Measurements from ENCODE around the gene SDF2L1. TPM values are rescaled to one million over a fixed set of nuclear protein-coding genes. Genes with fewer than 3 reads are reported as not detected.

The SDF2L1 gene, protein sequence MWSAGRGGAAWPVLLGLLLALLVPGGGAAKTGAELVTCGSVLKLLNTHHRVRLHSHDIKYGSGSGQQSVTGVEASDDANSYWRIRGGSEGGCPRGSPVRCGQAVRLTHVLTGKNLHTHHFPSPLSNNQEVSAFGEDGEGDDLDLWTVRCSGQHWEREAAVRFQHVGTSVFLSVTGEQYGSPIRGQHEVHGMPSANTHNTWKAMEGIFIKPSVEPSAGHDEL
- total RNA-seq = 35.9 and 50.3 TPM in 2 replicates

DNA sequence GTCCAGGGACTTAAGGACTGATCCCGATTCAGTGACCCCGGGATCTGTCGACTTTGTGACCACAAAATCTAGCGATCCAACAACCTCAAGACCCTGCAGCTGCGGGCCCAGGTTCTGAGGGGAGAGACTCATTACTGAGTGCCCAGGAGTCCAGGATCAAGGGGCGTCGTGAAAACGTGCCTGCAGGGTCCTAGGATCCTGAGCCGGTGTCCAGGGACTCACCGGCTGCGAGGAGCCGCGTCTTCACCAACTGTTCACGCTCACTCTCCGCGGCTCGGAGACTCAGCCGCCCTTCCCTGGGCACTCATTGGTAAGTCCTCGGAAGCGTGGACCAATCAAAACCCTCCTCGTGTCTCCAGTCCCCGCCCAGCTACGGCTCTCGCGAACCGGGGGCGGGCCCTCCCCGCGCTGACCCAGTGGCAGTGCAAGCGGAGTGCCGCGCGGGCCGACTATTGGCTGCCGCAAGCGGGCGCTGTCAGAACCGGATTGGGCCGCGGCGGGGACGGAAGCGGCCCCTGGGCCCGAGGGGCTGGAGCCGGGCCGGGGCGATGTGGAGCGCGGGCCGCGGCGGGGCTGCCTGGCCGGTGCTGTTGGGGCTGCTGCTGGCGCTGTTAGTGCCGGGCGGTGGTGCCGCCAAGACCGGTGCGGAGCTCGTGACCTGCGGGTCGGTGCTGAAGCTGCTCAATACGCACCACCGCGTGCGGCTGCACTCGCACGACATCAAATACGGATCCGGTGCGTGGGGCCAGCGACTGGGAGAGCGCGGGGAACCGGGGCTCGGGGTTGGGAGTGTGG lies at the start of gene SDF2L1:
TSS of gene SDF2L1 (plus strand) at position 514 of the 795 bp plus-strand sequence. CDS start at position 549, 35 bp downstream.

DNA sequence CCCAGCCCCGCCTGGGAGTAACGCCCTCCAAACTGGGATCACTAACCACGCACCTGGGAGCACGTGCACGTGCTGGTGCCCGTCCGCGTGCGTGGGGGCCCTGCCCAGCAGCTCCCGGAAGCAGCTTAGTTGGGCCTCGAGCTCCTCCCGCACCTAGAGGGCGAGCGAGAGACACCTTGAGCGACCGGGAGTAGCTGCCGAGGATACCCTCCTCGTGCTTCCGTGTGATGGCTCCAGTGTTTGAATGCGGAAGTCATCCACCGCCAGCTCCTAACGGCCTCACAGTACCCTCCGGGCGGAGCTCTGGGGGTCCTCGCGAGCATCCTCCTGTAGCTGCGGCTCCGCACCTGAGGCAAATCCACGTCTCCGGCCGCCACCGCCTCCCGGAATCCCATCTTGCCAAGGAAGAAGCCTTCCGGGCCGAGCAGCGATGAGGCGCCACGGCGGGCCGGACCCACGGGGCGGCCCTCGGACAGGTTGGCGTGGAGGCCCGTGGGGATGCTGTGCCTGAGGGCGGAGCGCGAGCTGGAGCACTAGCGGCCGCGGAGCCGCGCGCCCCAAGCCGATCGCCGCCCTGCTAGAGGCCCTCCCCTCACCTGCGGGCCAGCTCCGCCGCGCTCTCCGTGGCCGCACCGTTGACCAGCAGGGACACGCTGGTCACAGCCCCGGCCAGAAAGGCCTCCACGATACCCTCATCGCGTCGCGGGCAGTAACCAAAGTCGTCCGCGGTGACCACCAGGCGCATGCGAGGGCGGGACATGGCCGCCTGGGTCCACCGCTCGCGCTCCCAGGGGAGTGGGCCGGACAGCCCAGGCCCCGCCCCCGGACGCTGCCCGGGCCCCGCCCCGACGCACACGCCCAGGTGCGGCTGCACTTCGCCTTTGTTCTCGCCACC lies 12.6 kb upstream of the SDF2L1 start, which contains the start of gene YDJC:
TSS of gene YDJC (minus strand) at position 768 of the 895 bp plus-strand sequence. CDS start at position 760, 8 bp downstream.

DNA sequence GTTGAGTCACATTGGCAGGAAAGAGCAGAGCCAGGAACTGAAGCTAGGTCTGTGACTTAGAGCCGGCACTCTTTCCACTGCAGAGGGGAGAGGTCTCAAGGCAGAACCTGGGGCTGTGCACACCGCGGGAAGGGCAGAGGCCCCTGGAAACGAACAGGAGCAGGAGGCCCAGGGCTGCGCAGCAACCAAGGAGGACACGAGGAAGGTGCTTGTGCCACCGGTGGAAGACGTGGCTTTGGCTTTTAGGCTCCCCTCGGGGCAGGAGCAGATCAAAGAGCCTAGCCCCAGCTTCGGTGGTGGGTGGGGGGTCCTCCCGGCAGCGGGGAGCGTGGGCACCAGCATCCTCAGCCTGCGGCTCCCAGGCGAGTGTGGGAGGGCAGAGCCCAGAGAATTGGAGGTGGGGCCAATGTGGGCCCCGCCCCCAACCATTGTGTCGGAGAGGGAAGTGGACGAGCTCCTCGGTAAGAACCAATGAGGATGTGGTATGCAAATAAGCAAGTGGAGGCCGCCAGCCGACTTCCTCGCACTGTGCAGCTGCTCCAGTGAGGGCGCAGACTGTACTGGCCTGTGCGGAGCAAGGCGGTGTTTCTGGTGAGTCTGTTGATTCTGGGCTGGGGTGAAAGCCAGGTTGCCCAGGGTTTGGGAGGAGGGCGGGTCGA lies 9.7 kb upstream of the SDF2L1 start, which contains the start of gene CCDC116:
TSS of gene CCDC116 (plus strand) at position 524 of the 659 bp plus-strand sequence. CDS start 422 bp downstream, outside the sequence.

Other genes starting within 250 kb of the SDF2L1 start
- 2.4 and 2.8 TPM in 2 replicates for gene HIC2, start 224.9 kb upstream of the SDF2L1 start, total RNA-seq
- 0.17 and 0.22 TPM in 2 replicates for gene TMEM191C, start 174.9 kb upstream of the SDF2L1 start, total RNA-seq
- gene RIMBP3C, start 90.8 kb upstream of the SDF2L1 start, total RNA-seq = 0.11 and 0.17 TPM in 2 replicates
- 20.9 and 22.2 TPM in 2 replicates for gene UBE2L3, start 74.6 kb upstream of the SDF2L1 start, total RNA-seq
- gene YDJC, start 12.3 kb upstream of the SDF2L1 start, total RNA-seq = 10.1 and 10.2 TPM in 2 replicates
- gene CCDC116, start 9.5 kb upstream of the SDF2L1 start, total RNA-seq = under 0.01 TPM in 1 of 2 replicates, not detected in the other
- 16.1 and 17.7 TPM in 2 replicates for gene PPIL2, start 23.7 kb downstream of the SDF2L1 start, total RNA-seq
- gene YPEL1, start 93.5 kb downstream of the SDF2L1 start, total RNA-seq = 4.0 TPM in 2 replicates
- 45.7 and 54.9 TPM in 2 replicates for gene MAPK1, start 225.3 kb downstream of the SDF2L1 start, total RNA-seq